ENCODE data around the gene DISP3.
"Not testable (repeated sequence)": the region's sequence is repeated elsewhere in the genome, so short reads cannot be mapped to it uniquely, and the experiment has no call there.

Gene DISP3

DNA sequence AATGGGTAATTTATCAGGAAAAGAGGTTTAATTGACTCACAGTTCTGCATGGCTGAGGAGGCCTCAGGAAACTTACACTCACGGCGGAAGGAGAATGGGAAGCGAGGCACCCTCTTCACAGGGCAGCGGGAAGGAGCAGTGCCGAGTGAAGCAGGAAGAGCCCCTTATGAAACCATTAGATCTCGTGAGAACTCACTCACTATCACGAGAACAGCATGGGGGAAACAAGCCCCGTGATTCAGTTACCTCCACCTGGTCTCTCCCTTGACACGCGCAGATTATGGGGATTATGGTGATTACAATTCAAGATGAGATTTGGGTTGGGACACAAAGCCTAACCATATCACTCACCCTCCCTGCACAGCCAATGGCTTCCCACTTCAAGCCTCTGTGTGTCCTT, 101.1 kb downstream of the DISP3 start:
- DNase-seq: not testable (repeated sequence)

DNA sequence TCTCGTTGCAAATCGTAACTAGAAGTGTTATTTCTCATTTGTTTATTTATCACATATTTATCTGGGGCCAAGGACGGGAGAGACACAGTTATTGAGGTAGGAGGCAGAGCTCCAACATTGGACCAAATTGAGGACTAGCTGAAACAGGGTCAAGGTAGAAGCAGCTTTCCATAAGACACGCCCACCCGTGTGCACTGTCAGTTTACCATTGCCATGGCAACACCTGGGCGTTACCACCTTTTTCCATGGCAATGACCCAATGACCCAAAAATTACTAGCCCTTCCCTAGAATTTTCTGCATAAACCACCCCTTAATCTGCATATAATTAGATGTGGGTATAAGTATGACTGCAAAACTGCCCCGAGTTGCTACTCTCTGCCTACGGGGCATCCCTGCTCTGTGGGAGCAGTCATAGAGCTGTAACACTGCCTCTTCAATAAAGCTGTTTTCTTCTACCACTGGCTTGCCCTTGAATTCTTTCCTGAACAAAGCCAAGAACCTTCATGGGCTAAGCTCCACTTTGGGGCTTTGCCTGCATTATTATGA, 102.6 kb downstream of the DISP3 start:
- DNase-seq: no peak

DNA sequence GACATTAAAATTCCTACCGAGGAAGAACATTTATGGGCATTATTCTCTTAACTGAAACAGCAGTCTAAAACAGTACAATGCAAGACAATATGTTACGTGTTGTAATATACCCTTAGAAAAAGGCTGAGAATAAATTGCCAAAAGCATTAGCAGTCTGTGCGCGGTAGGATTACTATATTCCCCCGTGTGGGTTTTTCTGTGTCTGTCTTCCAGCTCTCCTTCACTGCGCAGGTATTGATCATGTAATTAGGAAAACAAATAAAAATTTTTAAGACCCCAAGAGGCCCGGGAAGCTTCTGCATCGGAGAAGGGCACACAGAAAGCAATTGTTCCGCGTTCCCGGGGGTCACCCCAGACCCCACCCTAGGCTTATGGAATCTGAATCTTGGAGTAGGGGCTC, 106.4 kb downstream of the DISP3 start:
- DNase-seq: no peak

Data from CD4-positive, alpha-beta T cell treated with Interleukin-4 for 1 hour (primary cell).